ENCODE results near the gene UBE2G2.

Gene UBE2G2

DNA sequence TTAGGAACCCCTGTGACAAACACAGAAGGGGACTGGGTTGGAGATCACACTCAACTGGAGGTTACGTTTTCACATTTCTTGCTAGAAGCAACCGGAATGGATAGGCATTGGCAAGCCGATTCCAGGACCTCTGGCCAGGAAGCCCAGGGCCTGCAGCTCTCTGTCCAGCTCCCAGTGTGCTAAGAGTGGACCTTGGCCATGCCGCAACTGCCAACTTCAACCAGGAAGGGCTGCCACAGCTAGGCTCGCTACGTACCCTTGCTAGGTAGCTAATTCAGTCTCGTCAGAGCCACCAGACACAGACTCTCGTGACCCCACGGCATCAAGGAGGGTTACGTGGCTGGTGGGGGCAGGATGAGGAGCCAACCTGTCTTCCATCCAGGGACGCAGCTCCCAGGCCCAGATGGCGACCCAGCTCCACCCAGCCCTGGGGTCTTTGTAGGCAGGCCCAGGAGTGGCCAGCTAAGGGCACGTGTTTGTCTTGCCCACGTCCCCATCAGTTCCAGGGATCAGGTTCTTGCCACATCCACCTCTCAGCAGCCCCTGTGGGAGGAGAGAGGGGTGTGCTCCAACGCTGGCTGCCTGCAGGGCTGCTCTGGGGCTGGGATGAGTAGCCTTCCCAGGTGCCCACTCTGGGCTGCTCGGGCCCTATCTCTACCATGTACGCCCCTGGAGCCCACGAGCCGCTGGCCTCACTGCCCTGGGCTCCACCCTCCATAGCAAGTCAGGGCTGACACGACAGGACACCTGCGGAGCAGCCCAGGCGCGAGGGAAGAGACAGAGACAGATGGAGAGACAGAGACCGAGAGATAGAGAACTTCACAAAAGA is 39.2 kb downstream of the UBE2G2 start:
- no peak for DNase-seq

DNA sequence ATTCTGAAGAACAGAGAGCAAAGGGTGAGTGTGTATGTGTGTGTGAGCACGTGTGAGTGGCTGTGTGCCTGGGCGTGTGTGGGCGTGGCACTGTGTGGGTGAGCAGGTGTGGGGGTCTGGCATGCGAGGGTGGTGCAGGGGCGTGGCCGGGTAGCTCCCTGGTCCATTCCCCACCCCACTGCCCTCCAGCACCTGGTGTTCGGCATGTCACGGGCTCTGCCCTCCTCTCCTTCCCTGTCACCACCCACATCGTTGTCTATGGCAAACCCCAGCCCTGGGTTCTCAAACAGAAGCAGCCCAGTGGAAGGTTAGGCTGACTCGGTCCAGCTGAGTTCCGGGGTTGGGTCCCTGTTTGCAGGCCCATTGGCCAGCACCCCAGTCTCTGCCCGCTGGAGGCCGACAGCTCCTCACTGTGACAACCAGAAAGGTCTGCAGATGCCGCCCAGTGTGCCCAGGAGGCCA is 39.8 kb downstream of the UBE2G2 start:
- no peak for DNase-seq

DNA sequence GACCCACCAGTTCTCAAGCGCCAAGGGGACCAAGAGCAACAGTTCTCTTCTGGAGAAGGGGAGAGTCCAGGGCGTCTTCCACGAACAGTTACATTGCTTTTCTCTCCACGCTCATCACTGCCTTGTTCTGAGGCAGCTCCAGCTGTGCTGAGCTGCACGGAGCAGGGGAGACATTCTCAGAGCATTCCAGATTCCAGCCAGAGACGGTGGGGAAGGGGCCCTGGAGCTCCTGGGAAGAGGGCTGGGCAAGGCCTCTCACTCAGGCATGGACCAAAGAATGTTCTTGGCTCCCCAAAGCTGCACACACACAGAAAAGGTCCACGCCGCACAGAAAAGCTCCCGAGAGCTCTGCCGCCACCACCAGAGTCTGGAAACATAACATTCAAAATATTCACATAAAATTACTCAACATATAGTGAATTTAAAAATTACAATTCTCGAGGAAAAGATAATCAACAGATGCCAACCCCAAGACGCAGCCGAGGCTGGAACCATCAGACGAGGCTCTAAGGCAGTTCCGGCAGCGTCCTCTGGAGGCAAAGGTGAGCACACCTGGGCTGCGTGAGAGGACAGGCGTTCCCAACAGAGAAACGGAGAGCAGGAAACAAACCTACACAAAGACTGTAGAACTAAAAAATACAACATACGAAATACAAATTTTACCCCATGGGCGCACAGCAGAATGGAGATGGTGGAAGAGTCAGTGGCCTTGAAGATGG is 40.5 kb downstream of the UBE2G2 start:
- DNase-seq, result no peak

DNA sequence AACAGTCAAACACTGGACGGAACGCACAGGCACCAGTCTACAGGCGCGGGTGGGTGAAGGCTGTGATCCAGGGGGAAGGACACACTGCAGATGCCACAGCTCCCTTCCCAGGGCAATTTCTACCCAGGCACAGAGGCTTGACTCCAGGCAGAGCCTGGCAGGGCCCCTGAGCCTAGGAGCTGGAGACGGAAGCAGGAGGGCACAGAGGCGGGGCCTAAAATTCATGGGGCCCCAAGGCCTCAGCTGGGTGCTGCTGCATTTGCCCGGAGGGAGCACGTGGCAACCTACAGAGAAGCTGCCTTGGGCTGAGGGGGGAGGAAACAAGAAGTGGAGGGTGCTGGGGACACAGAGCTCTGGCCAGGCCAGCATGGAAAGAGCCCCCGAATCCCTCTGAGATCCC is 41.2 kb downstream of the UBE2G2 start:
- DNase-seq, result no peak

DNA sequence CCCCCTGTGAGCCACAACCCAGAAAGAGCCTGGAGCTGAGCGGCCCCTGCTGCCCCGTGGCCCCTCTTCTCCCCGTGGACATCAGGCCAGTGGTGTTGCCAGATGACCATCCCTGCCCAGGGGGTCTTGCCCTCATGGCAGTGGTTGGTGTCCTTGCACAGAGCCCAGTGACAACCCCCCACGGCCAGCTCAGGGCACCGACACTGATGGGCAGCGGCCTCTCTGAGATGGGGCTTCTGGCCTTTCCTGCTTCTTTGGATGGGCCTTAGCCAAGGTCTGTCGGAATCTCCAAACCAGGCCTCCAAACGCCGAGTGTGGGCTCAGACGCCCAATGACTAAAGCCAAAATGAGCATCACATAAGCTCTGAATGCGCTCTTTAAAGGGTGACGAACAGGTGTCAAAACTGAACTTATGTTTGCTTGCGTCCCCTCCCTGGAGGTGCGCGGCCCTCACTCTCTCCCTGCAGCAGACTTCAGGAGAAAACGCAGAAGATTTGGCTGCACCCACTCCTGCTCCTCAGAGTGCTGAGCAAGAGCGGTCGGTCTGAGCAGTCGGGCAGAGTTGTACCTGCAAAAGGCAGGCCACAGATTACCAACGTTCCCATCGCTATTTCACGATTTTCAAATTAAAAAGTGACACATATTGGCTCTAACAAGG is 41.9 kb downstream of the UBE2G2 start:
- DNase-seq, result no peak

DNA sequence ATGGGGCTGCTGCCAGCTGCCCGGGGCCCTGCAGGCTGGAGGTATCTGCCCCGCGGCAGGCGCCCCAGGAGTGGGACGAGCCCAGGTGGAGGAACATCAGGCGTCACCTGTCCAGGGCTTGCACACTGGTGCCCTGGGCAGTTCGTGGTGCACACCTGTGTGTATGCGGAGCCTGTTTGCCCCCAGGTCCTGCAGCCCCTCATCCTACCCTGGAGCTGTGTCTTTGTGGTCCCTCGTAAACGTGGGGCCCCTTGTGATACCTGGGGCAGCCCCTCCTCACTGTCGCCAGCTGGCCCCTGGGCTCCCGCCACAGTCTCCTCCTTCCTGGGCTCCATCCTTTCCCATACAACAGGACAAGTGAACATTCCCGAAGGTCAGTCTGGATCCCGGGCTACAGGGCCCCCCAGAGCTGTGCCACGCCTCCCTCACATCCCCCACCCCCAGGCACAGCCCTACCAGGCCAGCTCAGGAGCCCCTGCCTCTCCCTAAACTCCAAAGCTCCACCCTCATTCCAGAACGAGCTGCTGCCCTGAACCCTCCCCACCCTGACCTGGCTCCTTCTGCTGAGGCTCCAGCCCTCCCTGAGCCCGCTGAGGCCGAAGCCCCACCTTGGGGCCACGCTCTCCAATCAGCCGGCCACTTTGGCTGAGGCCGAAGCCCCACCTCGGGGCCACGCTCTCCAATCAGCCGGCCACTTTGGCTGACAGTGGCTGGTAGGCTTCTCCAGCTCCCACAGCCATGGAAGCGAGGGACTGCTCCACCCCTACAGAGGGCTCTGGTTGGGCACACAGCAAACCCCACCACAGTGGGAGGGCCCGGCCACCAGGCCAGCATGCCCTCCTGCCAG is 42.6 kb downstream of the UBE2G2 start:
- DNase-seq, result no peak

DNA sequence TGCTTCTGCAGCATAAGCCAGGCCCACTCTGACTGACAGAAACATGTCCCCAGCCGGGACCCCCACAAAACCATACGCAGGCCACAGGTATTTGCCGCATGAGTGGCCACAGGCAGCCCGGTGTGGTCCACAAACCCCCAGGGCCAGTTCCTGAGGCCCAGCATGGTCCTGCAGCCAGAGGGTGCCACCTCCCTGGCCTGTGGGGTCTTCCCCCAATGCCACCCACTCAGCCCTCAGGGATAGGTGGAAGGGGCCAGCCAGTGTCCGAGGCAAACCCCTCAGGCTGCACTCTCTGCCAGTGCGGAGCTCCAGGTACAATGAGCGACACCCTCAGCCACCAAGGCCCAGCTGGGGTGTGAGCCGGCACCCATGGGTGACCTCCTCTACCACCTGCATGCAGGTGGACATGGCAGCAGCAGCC is 43.5 kb downstream of the UBE2G2 start:
- no peak for DNase-seq

GRCh38 chr21:44757731-44758130 is 43.9 kb downstream of the UBE2G2 start:
- DNase-seq, result no peak

- DNase-seq, result no peak
These were observed 45.0 kb downstream of the UBE2G2 start for GRCh38 chr21:44756423-44757185.

DNA sequence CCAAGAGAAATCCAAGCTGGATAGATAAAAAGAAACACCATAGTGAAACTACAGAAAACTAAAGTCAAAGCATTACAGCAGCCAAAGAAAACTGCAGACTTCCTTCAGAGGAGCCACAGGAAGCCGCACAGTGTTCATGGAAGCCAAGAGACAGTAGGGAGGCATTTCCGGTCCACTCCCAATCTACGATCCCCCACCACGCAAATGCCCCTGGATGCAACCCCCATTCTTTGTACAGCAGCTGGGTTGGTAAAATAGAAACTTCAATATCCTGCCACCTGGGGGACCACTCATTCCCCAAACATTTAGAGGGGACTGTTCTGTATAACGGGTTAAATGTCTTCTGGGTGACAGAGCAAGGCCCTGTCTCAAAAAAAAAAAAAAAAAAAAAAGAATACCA is 46.4 kb downstream of the UBE2G2 start:
- no peak for DNase-seq

DNA sequence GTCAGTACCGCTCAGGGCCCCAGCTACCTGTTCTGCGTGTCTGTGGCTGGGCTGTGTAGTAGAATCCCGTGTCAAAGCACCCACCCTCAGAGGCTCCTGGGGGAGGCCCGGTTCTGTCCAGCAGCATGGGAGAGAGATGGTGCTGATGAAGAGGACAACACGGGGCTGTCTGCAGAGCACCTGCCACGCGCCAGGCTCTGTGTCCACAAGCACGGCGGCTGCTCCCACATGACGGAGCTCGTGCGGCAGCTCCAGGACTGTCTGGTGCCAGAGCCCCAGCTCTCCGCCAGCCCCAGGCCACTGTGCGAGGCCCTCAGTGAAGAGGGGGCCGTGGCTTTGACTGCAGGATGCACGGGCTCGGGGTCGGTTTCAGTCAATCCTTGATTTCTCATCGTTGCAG is 48.3 kb downstream of the UBE2G2 start:
- no peak for DNase-seq

DNA sequence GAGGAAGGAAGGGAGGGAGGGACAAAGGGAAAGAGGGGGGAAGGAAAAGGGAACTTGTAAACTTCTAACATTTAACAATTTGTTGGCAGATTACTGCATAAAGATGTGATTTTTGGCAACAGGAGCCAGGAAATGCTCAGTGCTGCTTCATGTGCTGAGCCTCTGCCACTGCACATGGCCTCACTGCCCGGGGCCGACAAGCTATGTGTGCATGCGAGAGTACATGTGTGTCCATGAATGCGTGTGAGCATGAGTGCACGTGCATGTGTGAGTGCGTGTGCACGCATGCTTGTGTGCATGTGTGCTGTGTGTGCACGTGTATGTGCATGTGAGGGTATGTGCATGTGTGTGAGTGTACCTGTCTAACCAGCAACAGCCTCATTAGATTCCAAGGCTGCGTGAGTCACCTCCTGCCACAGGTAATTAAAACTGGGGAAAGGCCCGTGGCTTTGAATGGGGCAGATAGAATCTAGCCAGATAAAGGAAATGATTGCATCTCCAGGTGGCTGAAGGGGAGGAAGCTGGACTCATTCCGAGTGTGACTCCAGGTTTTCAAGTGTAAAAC is 48.9 kb downstream of the UBE2G2 start:
- no peak for DNase-seq

DNA sequence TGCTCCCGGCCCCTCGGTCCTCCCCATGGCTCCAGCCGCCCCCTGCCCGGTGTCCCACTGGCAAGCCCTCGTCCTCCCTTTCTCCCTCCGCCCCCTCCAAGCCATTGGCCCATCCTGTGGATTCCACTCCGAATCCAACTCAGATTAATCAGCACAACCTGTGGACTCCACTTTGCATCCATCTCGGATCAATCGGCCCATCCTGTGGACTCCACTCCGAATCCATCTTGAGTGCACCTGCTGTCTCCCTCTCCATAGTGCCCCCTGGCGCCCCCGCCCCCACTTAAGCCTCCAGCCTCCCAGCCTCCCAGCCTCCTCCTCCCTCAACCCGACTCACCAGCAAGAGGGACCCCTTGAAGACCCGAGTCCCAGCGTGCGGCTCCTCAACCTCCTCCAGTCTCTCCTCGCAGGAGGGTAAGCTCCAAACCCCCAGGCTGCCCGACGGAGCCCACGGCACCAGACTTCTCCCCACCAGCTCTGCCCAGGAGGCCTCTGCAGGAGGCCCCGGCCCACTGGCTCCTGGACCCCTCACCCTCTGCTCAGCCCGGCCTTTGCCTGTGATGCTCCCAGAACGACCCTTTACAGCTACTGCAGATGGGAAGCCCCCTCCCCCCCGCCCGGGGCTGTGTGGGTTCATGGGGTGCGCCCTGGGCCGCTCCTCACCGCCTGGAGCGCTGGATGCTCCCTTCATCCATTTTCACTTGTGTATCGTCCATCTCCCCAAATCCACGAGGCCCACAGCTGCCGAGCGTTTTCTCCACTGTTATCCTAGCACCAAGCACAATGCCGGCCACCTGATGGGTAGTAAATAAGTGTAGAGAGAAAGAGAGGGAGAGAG is 49.6 kb downstream of the UBE2G2 start:
- DNase-seq, result no peak

GRCh38 chr21:44751186-44751798 is 50.3 kb downstream of the UBE2G2 start:
- DNase-seq, result no peak

GRCh38 chr21:44750675-44751025 is 51.0 kb downstream of the UBE2G2 start:
- no peak for DNase-seq

DNA sequence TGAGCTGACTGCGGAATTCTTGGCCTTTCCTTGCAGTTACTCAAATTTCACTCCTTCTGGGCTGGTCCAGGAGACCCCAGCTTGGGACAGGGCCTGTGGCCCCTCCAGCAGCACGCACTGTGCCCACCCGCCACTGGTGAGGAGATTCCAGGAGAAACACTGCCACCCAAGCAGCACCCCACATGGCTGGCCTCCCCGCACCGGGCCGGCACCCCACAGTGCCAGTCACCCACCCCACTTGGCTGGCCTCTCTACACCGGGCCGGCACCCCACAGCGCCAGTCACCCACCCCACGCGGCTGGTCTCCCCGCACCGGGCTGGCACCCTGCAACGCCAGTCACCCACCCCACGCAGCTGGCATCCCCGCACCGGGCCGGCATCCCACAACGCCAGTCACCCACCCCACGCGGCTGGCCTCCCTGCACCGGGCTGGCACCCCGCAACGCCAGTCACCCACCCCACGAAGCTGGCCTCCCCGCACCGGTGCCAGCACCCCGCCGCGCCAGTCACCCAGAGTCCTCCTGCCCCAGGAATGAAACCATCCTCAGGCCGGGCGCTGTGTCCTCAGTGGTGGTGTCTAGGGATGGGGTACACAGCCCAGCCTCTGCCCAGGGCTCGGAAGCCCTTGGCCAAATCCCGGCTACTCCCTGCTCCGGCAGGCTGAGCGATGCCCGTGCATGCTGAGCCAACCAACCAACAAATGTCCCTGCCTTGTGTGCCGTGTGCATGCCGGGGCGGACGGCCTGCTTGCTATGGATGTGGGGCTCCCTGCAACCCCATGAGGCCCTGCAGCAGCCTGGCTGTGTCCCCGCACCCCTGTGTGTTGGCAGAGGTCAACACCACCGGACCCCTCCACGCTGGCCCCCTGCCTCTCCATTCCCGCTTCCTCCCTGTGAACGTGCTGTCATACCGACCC is 51.6 kb downstream of the UBE2G2 start:
- DNase-seq, result no peak

GRCh38 chr21:44749116-44749758 is 52.4 kb downstream of the UBE2G2 start:
- DNase-seq, result no peak

DNA sequence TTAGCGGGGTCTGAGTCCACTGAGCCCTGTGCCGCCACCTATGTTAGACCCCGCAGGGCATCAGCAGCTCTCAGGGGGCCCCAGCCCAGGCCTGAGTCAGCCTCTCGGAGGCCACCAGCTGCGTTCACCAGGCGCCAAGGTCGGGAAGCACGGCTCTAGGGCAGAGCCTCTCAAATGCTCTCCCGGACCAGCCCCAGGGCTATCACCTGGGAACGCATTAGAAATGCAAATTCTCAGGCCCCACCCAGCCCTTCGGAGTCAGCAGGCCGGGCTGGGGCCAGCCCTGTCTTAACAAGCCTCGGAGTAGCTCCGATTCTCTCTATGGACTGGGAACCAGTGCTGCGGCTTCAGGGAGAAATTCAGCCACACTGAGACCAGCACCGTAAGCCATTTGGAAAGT is 53.0 kb downstream of the UBE2G2 start:
- DNase-seq, result no peak
